ENCODE results near the gene NRG2.
A peak's percentile ranks its signal among the peaks of the same experiment; 100 is the strongest.

NRG2 gene

GRCh38 chr5:140042643-140043507 lies at the start of gene NRG2:
TSS of gene NRG2 (minus strand) at chr5:140043299.
- Histone ChIP-seq H3K27ac (ENCODE audit: low read length) (no peak within 1 kb of the TSS), H3K9ac (ENCODE audit: low read length) (no peak within 1 kb of the TSS), H3K9me3 (ENCODE audit: control insufficient read depth, low read depth, low read length) (no peaks in the 10 kb centered on the region), H3K36me3 (ENCODE audit: control insufficient read depth, low read depth, low read length) (no peaks in the 10 kb centered on the region), H3K4me3 (ENCODE audit: low read length) (peak within 1 kb of the TSS; percentile 62), H3K27me3 (ENCODE audit: control insufficient read depth, insufficient read depth, low read length) (peaks cover 80% of the 10 kb centered on the region), H3K4me1 (ENCODE audit: control insufficient read depth, low read depth, low read length) (peaks cover 11% of the 10 kb centered on the region)

- no peak overlapping the region for H3K4me3 ChIP-seq (ENCODE audit: low read length)
- H3K9ac ChIP-seq (ENCODE audit: low read length) = no peak overlapping the region
- H3K9me3 ChIP-seq (ENCODE audit: control insufficient read depth, low read depth, low read length) = no peaks in the 10 kb centered on the region
These were observed 47.2 kb upstream of the NRG2 start for GRCh38 chr5:140090251-140090650.

GRCh38 chr5:140084541-140084940 lies 41.4 kb upstream of the NRG2 start:
- no peaks in the 10 kb centered on the region for H3K4me1 ChIP-seq (ENCODE audit: control insufficient read depth, low read depth, low read length)
- H3K27me3 ChIP-seq (ENCODE audit: control insufficient read depth, insufficient read depth, low read length) = peaks cover 5% of the 10 kb centered on the region
- H3K36me3 ChIP-seq (ENCODE audit: control insufficient read depth, low read depth, low read length) = no peaks in the 10 kb centered on the region
- H3K27ac ChIP-seq (ENCODE audit: low read length) = no peak overlapping the region
- H3K4me3 ChIP-seq (ENCODE audit: low read length) = no peak overlapping the region
- H3K9me3 ChIP-seq (ENCODE audit: control insufficient read depth, low read depth, low read length) = no peaks in the 10 kb centered on the region
- H3K9ac ChIP-seq (ENCODE audit: low read length) = no peak overlapping the region

More at GRCh38 chr5:140090251-140090650, 47.2 kb upstream of the NRG2 start:
- peaks cover 10% of the 10 kb centered on the region for H3K27me3 ChIP-seq (ENCODE audit: control insufficient read depth, insufficient read depth, low read length)
- no peaks in the 10 kb centered on the region for H3K4me1 ChIP-seq (ENCODE audit: control insufficient read depth, low read depth, low read length)
- H3K27ac ChIP-seq (ENCODE audit: low read length) = no peak overlapping the region
- no peaks in the 10 kb centered on the region for H3K36me3 ChIP-seq (ENCODE audit: control insufficient read depth, low read depth, low read length)

GRCh38 chr5:140083650-140084049 lies 40.6 kb upstream of the NRG2 start:
- H3K9ac ChIP-seq (ENCODE audit: low read length) = no peak overlapping the region
- H3K36me3 ChIP-seq (ENCODE audit: control insufficient read depth, low read depth, low read length) = no peaks in the 10 kb centered on the region
- H3K4me1 ChIP-seq (ENCODE audit: control insufficient read depth, low read depth, low read length) = no peaks in the 10 kb centered on the region
- no peaks in the 10 kb centered on the region for H3K9me3 ChIP-seq (ENCODE audit: control insufficient read depth, low read depth, low read length)
- H3K27ac ChIP-seq (ENCODE audit: low read length) = no peak overlapping the region
- no peak overlapping the region for H3K4me3 ChIP-seq (ENCODE audit: low read length)
- no peaks in the 10 kb centered on the region for H3K27me3 ChIP-seq (ENCODE audit: control insufficient read depth, insufficient read depth, low read length)

GRCh38 chr5:140083120-140083519 lies 40.0 kb upstream of the NRG2 start:
- Histone ChIP-seq H3K4me3 (ENCODE audit: low read length) (no peak overlapping the region), H3K9ac (ENCODE audit: low read length) (no peak overlapping the region)

GRCh38 chr5:140076788-140077187 lies 33.7 kb upstream of the NRG2 start:
- Histone ChIP-seq H3K9me3 (ENCODE audit: control insufficient read depth, low read depth, low read length) (no peaks in the 10 kb centered on the region), H3K36me3 (ENCODE audit: control insufficient read depth, low read depth, low read length) (no peaks in the 10 kb centered on the region), H3K9ac (ENCODE audit: low read length) (no peak overlapping the region), H3K27me3 (ENCODE audit: control insufficient read depth, insufficient read depth, low read length) (no peaks in the 10 kb centered on the region), H3K4me3 (ENCODE audit: low read length) (no peak overlapping the region), H3K27ac (ENCODE audit: low read length) (no peak overlapping the region), H3K4me1 (ENCODE audit: control insufficient read depth, low read depth, low read length) (no peaks in the 10 kb centered on the region)

More at GRCh38 chr5:140083120-140083519, 40.0 kb upstream of the NRG2 start:
- Histone ChIP-seq H3K27me3 (ENCODE audit: control insufficient read depth, insufficient read depth, low read length) (no peaks in the 10 kb centered on the region), H3K9me3 (ENCODE audit: control insufficient read depth, low read depth, low read length) (no peaks in the 10 kb centered on the region), H3K4me1 (ENCODE audit: control insufficient read depth, low read depth, low read length) (no peaks in the 10 kb centered on the region), H3K27ac (ENCODE audit: low read length) (no peak overlapping the region), H3K36me3 (ENCODE audit: control insufficient read depth, low read depth, low read length) (no peaks in the 10 kb centered on the region)

GRCh38 chr5:140076142-140076541 lies 33.0 kb upstream of the NRG2 start:
- Histone ChIP-seq H3K9me3 (ENCODE audit: control insufficient read depth, low read depth, low read length) (no peaks in the 10 kb centered on the region), H3K36me3 (ENCODE audit: control insufficient read depth, low read depth, low read length) (no peaks in the 10 kb centered on the region), H3K4me1 (ENCODE audit: control insufficient read depth, low read depth, low read length) (no peaks in the 10 kb centered on the region)

GRCh38 chr5:140075371-140075770 lies 32.3 kb upstream of the NRG2 start:
- Histone ChIP-seq H3K9ac (ENCODE audit: low read length) (no peak overlapping the region), H3K36me3 (ENCODE audit: control insufficient read depth, low read depth, low read length) (no peaks in the 10 kb centered on the region), H3K9me3 (ENCODE audit: control insufficient read depth, low read depth, low read length) (no peaks in the 10 kb centered on the region), H3K27ac (ENCODE audit: low read length) (no peak overlapping the region), H3K27me3 (ENCODE audit: control insufficient read depth, insufficient read depth, low read length) (no peaks in the 10 kb centered on the region), H3K4me1 (ENCODE audit: control insufficient read depth, low read depth, low read length) (no peaks in the 10 kb centered on the region), H3K4me3 (ENCODE audit: low read length) (no peak overlapping the region)

More at GRCh38 chr5:140076142-140076541, 33.0 kb upstream of the NRG2 start:
- no peak overlapping the region for H3K4me3 ChIP-seq (ENCODE audit: low read length)
- H3K27me3 ChIP-seq (ENCODE audit: control insufficient read depth, insufficient read depth, low read length) = no peaks in the 10 kb centered on the region
- no peak overlapping the region for H3K27ac ChIP-seq (ENCODE audit: low read length)
- no peak overlapping the region for H3K9ac ChIP-seq (ENCODE audit: low read length)

- Histone ChIP-seq H3K27ac (ENCODE audit: low read length) (no peak overlapping the region), H3K36me3 (ENCODE audit: control insufficient read depth, low read depth, low read length) (no peaks in the 10 kb centered on the region), H3K9ac (ENCODE audit: low read length) (no peak overlapping the region), H3K4me3 (ENCODE audit: low read length) (no peak overlapping the region), H3K4me1 (ENCODE audit: control insufficient read depth, low read depth, low read length) (no peaks in the 10 kb centered on the region), H3K27me3 (ENCODE audit: control insufficient read depth, insufficient read depth, low read length) (no peaks in the 10 kb centered on the region), H3K9me3 (ENCODE audit: control insufficient read depth, low read depth, low read length) (no peaks in the 10 kb centered on the region)
These were observed 30.2 kb upstream of the NRG2 start for GRCh38 chr5:140073296-140073695.

- no peaks in the 10 kb centered on the region for H3K36me3 ChIP-seq (ENCODE audit: control insufficient read depth, low read depth, low read length)
- no peaks in the 10 kb centered on the region for H3K27me3 ChIP-seq (ENCODE audit: control insufficient read depth, insufficient read depth, low read length)
- H3K27ac ChIP-seq (ENCODE audit: low read length) = no peak overlapping the region
- H3K9me3 ChIP-seq (ENCODE audit: control insufficient read depth, low read depth, low read length) = no peaks in the 10 kb centered on the region
- no peak overlapping the region for H3K4me3 ChIP-seq (ENCODE audit: low read length)
- no peak overlapping the region for H3K9ac ChIP-seq (ENCODE audit: low read length)
- no peaks in the 10 kb centered on the region for H3K4me1 ChIP-seq (ENCODE audit: control insufficient read depth, low read depth, low read length)
These were observed 29.7 kb upstream of the NRG2 start for GRCh38 chr5:140072812-140073211.

- Histone ChIP-seq H3K36me3 (ENCODE audit: control insufficient read depth, low read depth, low read length) (no peaks in the 10 kb centered on the region), H3K27me3 (ENCODE audit: control insufficient read depth, insufficient read depth, low read length) (peaks cover 39% of the 10 kb centered on the region), H3K27ac (ENCODE audit: low read length) (no peak overlapping the region), H3K9ac (ENCODE audit: low read length) (no peak overlapping the region), H3K9me3 (ENCODE audit: control insufficient read depth, low read depth, low read length) (no peaks in the 10 kb centered on the region), H3K4me1 (ENCODE audit: control insufficient read depth, low read depth, low read length) (no peaks in the 10 kb centered on the region), H3K4me3 (ENCODE audit: low read length) (no peak overlapping the region)
These were observed 17.7 kb upstream of the NRG2 start for GRCh38 chr5:140060816-140061215.
